DND-41 (cell line): Measurements from ENCODE around the gene RALGPS2.

ENCODE experiments used
- CTCF ChIP-seq: IDR thresholded peaks from 2 replicates; pipeline ENCODE4 v1.5.1; 2012; ENCODE audit warnings: borderline replicate concordance, low read length, moderate library complexity, mild to moderate bottlenecking; ENCODE audit not compliant: poor library complexity, severe bottlenecking; ENCODE audit errors: extremely low read depth
- EZH2 ChIP-seq: IDR thresholded peaks from 3 replicates; pipeline ENCODE4 v1.6.1; 2012; ENCODE audit warnings: borderline replicate concordance, low read depth, mild to moderate bottlenecking, moderate library complexity, low read length, inconsistent platforms; ENCODE audit not compliant: severe bottlenecking

- TF ChIP-seq EZH2 (no peak), CTCF (no peak)
These were observed 201.0 kb downstream of the RALGPS2 start for GRCh38 chr1:178926046-178926445.
